Epithelial cell of umbilical artery (primary cell): ENCODE results near the gene KRT83. TPM values are rescaled to one million over a fixed set of nuclear protein-coding genes. Genes with fewer than 3 reads are reported as not detected.

Source experiments
- total RNA-seq: library from RNA; depleted of rRNA; stranded (reverse); fragments of >200 nt; gene quantifications from 2 replicates; pipeline ENCODE4 v1.2.3, GENCODE V29; 2014

Gene KRT83
- total RNA-seq, result not detected in 2 replicates

GRCh38 chr12:52320784-52321400 is at the start of gene KRT83:
KRT83 (minus strand) TSS chr12:52321398; CDS start chr12:52321335, 63 bp downstream.

GRCh38 chr12:52366738-52367485 is 45.7 kb upstream of the KRT83 start, which contains the start of gene KRT85:
KRT85 (minus strand) TSS chr12:52367481; CDS start chr12:52367405, 76 bp downstream.

GRCh38 chr12:52291267-52291935 is 29.8 kb downstream of the KRT83 start, which contains the start of gene KRT81:
KRT81 (minus strand) TSS chr12:52291534; CDS start chr12:52291465, 69 bp downstream.

GRCh38 chr12:52274521-52275120 is 46.6 kb downstream of the KRT83 start, which contains the start of gene KRT86:
KRT86 (plus strand) TSS chr12:52274645; CDS start chr12:52301917, 27,272 bp downstream.

Other genes with a start within 250 kb of the KRT83 start
- gene SMIM41, start 241.7 kb downstream of the KRT83 start, total RNA-seq, result not detected in 2 replicates
- gene KRT80, start 129.4 kb downstream of the KRT83 start, total RNA-seq, result 11.1 and 11.4 TPM in 2 replicates
- gene KRT7, start 88.2 kb downstream of the KRT83 start, total RNA-seq, result 33.4 and 450 TPM in 2 replicates
- gene KRT86, start 46.8 kb downstream of the KRT83 start, total RNA-seq, result 0.15 TPM in 1 of 2 replicates, not detected in the other
- gene KRT81, start 29.9 kb downstream of the KRT83 start, total RNA-seq, result 0.32 TPM in 1 of 2 replicates, not detected in the other
- gene KRT85, start 46.1 kb upstream of the KRT83 start, total RNA-seq, result not detected in 2 replicates
- not detected in 2 replicates for gene KRT84, start 64.3 kb upstream of the KRT83 start, total RNA-seq
- gene KRT82, start 84.9 kb upstream of the KRT83 start, total RNA-seq, result not detected in 2 replicates
- gene KRT75, start 113.0 kb upstream of the KRT83 start, total RNA-seq, result under 0.01 and 2.6 TPM in 2 replicates
- gene KRT6B, start 130.7 kb upstream of the KRT83 start, total RNA-seq, result not detected in 2 replicates
- gene KRT6C, start 152.4 kb upstream of the KRT83 start, total RNA-seq, result not detected in 2 replicates
- 0.30 TPM in 1 of 2 replicates, not detected in the other for gene KRT6A, start 171.9 kb upstream of the KRT83 start, total RNA-seq
- under 0.01 and 0.91 TPM in 2 replicates for gene KRT5, start 199.0 kb upstream of the KRT83 start, total RNA-seq
- not detected in 2 replicates for gene KRT71, start 231.7 kb upstream of the KRT83 start, total RNA-seq